ENCODE measurements around the gene RIC8B. TPM values are rescaled to one million over a fixed set of nuclear protein-coding genes. Genes with fewer than 3 reads are reported as not detected.
"Not testable (repeated sequence)": the region's sequence is repeated elsewhere in the genome, so short reads cannot be mapped to it uniquely, and the experiment has no call there.

Gene RIC8B
- total and polyA plus RNA-seq, 2 of the 8 experiments (the other 6 are each of a cell fraction or from before 2014, with no cell fraction given) = 8.2 to 25.3 TPM

GRCh38 chr12:106919910-106920544 lies 145.5 kb downstream of the RIC8B start (continued):
- TF ChIP-seq SUZ12 (IDR thresholded peaks at IDR 0.05; ENCODE audit: low read length) (no peak), PHF8 (conservative IDR thresholded peaks at IDR 0.05; ENCODE audit: low read depth, low read length) (no peak), KDM5A (IDR thresholded peaks at IDR 0.05; ENCODE audit: low read length) (no peak)

- H3K4me1 ChIP-seq (replicated peaks in 1 of 4; ENCODE audit: control insufficient read depth in 3 of 4, insufficient read depth in 4 of 4, low read length in 3 of 4) = peaks cover 0 to 15% (median 14%) of the 10 kb centered on the region in 4 experiments; a peak in 4 of 7 replicates
- H3K23me2 ChIP-seq (ENCODE audit: low read depth, low read length); H3K9ac ChIP-seq (replicated peaks in 1 of 4; ENCODE audit: extremely low read depth in 1 of 4, low read depth in 3 of 4, low read length in 3 of 4); H3K79me2 ChIP-seq (ENCODE audit: control insufficient read depth in 1 of 2, insufficient read depth in 2 of 2, low read length in 2 of 2); H3K9me3 ChIP-seq (ENCODE audit: insufficient read depth in 2 of 2, low read depth in 1 of 2, low read length in 1 of 2); H2BK5ac ChIP-seq (ENCODE audit: low read depth, low read length); H2BK120ac ChIP-seq (replicated peaks; ENCODE audit: low read depth, low read length); H3K4me3 ChIP-seq (ENCODE audit: extremely low read depth in 1 of 4, insufficient read depth in 2 of 4, low read depth in 3 of 4, low read length in 4 of 4); H3K27me3 ChIP-seq (replicated peaks in 1 of 4; ENCODE audit: control insufficient read depth in 3 of 4, extremely low read depth in 1 of 4, insufficient read depth in 3 of 4, low read length in 3 of 4); H4K91ac ChIP-seq (replicated peaks; ENCODE audit: insufficient read length, low read length); H3K18ac ChIP-seq (ENCODE audit: extremely low read depth, low read length); H4K20me1 ChIP-seq (replicated peaks in 1 of 2; ENCODE audit: control insufficient read depth in 1 of 2, insufficient read depth in 2 of 2, low read length in 2 of 2); POLR2A ChIA-PET (ENCODE audit: partially characterized antibody); H2BK20ac ChIP-seq (ENCODE audit: low read length); H4K5ac ChIP-seq (ENCODE audit: insufficient read length, low read depth, low read length); H3K56ac ChIP-seq (replicated peaks; ENCODE audit: insufficient read length, low read depth, low read length); H3K79me1 ChIP-seq (ENCODE audit: low read depth, low read length); H3K4me2 ChIP-seq (ENCODE audit: insufficient read depth in 1 of 2, low read depth in 2 of 2, low read length in 2 of 2); H2AK5ac ChIP-seq (ENCODE audit: low read depth, low read length); H3K14ac ChIP-seq (ENCODE audit: insufficient read length); H3K27ac ChIP-seq (ENCODE audit: low read depth, low read length); H4K8ac ChIP-seq (ENCODE audit: extremely low read depth, insufficient read depth, low read length); H2BK15ac ChIP-seq (ENCODE audit: low read length); H2AFZ ChIP-seq (ENCODE audit: low read length); H3K23ac ChIP-seq (ENCODE audit: insufficient read length); H3K36me3 ChIP-seq (ENCODE audit: control insufficient read depth in 2 of 4, insufficient read depth in 4 of 4, low read length in 3 of 4); FAIRE-seq; H2BK12ac ChIP-seq (ENCODE audit: low read depth, low read length); DNase-seq (ENCODE audit: low read depth in 1 of 2, low spot score in 2 of 2); H3K4ac ChIP-seq (replicated peaks; ENCODE audit: insufficient read length, low read depth, low read length): not testable (repeated sequence)
- 91% methylated on average over 2 of the region's 2 CpGs; no CpG with 5 or more reads in 1 of the 2 experiments for WGBS, 2 experiments (ENCODE audit: extremely low coverage in 1 of 2, insufficient coverage in 1 of 2, insufficient read length in 1 of 2, insufficient replicate concordance in 2 of 2, low coverage in 1 of 2, low lambda C conversion rate in 2 of 2, missing lambda C conversion rate in 1 of 2)
- CTCF ChIA-PET (ENCODE audit: partially characterized antibody) = interaction anchor here (0.7 to 6.4 kb wide), 4 partner anchors 12 to 564 kb away, joined by 3 to 50 read pairs (median 18); partner anchors contain the start of gene POLR3B
These were observed 147.5 kb downstream of the RIC8B start for GRCh38 chr12:106921976-106922375.
